Thyroid gland (tissue), 4 donors: Measurements from ENCODE around the gene GLRA1. TPM values are rescaled to one million over a fixed set of nuclear protein-coding genes. Genes with fewer than 3 reads are reported as not detected.
"Not testable (repeated sequence)": the region's sequence is repeated elsewhere in the genome, so short reads cannot be mapped to it uniquely, and the experiment has no call there.

Source experiments
- DNase-seq, 2 donors: peaks; one replicate each; pipeline ENCODE4 v3.0.0-alpha.2; 2019
- H3K27ac ChIP-seq, 3 donors: fragments of 200-600 bp; sonication (generic); 1 replicate in 2 of 3; 2 replicates in 1 of 3; pipeline ENCODE4 v1.5.1; 2016 to 2019; ENCODE audit warnings: mild to moderate bottlenecking in 1 of 3, moderate library complexity in 1 of 3
- H3K27me3 ChIP-seq: fragments of 200-600 bp; sonication (generic); one replicate; pipeline ENCODE4 v1.5.1; 2019
- H3K36me3 ChIP-seq, 2 donors: fragments of 200-600 bp; sonication (generic); one replicate each; pipeline ENCODE4 v1.5.1; 2016 to 2019
- H3K4me1 ChIP-seq, 2 donors: fragments of 200-600 bp; sonication (generic); one replicate each; pipeline ENCODE4 v1.5.1; 2017 to 2019
- H3K4me3 ChIP-seq, 3 donors: fragments of 200-600 bp; sonication (generic); replicated peaks in 1 of 3; 1 replicate in 2 of 3; 2 replicates in 1 of 3; pipeline ENCODE4 v1.5.1; 2016; ENCODE audit warnings: mild to moderate bottlenecking in 1 of 3
- H3K9me3 ChIP-seq: fragments of 200-600 bp; sonication (generic); one replicate; pipeline ENCODE4 v1.5.1; 2017
- CTCF ChIP-seq, 6 experiments: fragments of 200-600 bp in 3 of 6; fragments of 450-650 bp in 3 of 6; sonication (generic) in 3 of 6; IDR thresholded peaks; one replicate each; pipeline ENCODE4 v1.5.1; 2016 to 2019; ENCODE audit warnings: antibody characterized with exemption in 6 of 6, mild to moderate bottlenecking in 2 of 6, inconsistent platforms in 1 of 6, moderate library complexity in 1 of 6
- POLR2A ChIP-seq, 2 donors: fragments of 450-650 bp; IDR thresholded peaks; one replicate each; pipeline ENCODE4 v1.6.1; 2017; ENCODE audit warnings: antibody characterized with exemption in 2 of 2, mild to moderate bottlenecking in 2 of 2, moderate library complexity in 1 of 2
- WGBS, 2 donors: methylation state at CpG; one replicate each; pipeline ENCODE4 v1.1.5; 2017; 5-methylcytosine and 5-hydroxymethylcytosine counted together
- intact Hi-C: fragments of 100-400 bp; cut with DNase I; formaldehyde crosslinking; loops from one replicate; pipeline ENCODE4 v1.15.1; 2023
- total RNA-seq, 4 donors: library from RNA; depleted of rRNA; stranded (reverse); fragments of >200 nt; gene quantifications; one replicate each; pipeline ENCODE4 v1.2.3, GENCODE V29; 2016

Gene GLRA1
- total RNA-seq, 4 donors from 2014 or later, result not detected

GRCh38 chr5:151899399-151899798, 25.3 kb downstream of the GLRA1 start:
- Histone ChIP-seq H3K27ac (no peak overlapping the region), H3K4me1 (peaks cover 0 to 6% of the 10 kb centered on the region in 2 donors), H3K4me3 (no peak overlapping the region), H3K27me3 (no peaks in the 10 kb centered on the region), H3K9me3 (no peaks in the 10 kb centered on the region), H3K36me3 (no peaks in the 10 kb centered on the region)
- 51 to 80% methylated on average over 2 of the region's 2 CpGs for WGBS, 2 donors
- no peak for TF ChIP-seq POLR2A (IDR thresholded peaks at IDR 0.05)
- TF ChIP-seq CTCF (IDR thresholded peaks at IDR 0.05), result no peak
- intact Hi-C loops, result no loop called here
- no peak for DNase-seq

DNA sequence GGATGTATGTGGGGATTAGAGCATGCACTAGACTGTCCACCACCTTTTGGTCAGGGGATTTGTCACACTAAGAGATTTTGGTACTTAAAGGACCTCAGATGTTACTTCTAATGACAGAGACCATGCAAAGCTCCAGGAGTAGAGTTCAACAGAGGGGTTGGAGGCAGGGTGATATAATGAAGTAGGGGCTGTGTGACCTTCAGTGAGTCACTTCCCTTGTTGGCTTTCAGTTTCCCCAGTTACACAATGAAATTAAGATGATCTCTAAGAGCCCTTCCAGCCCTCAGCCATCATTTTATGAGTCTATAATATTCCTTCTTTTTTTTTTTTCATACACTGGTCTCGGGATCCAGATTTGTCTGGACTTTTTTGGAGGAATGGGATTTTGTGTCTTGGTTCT, 26.8 kb downstream of the GLRA1 start:
- peaks cover 0 to 6% of the 10 kb centered on the region in 2 donors for H3K4me1 ChIP-seq
- no peaks in the 10 kb centered on the region for H3K36me3 ChIP-seq
- no peak for DNase-seq
- intact Hi-C loops, result no loop called here
- WGBS, 2 donors, result 95 to 97% methylated on average over 1 of the region's 1 CpG
- no peaks in the 10 kb centered on the region for H3K9me3 ChIP-seq
- no peaks in the 10 kb centered on the region for H3K27me3 ChIP-seq
- TF ChIP-seq POLR2A (IDR thresholded peaks at IDR 0.05) (no peak), CTCF (IDR thresholded peaks at IDR 0.05) (no peak)
- H3K4me3 ChIP-seq, result no peak overlapping the region
- no peak overlapping the region for H3K27ac ChIP-seq

- no peaks in the 10 kb centered on the region for H3K9me3 ChIP-seq
- H3K4me3 ChIP-seq, result no peak overlapping the region
- DNase-seq, result no peak
- peaks cover 0 to 6% of the 10 kb centered on the region in 2 donors for H3K4me1 ChIP-seq
- WGBS, 2 donors, result 88 to 89% methylated on average over 2 of the region's 2 CpGs
- intact Hi-C loops, result no loop called here
- TF ChIP-seq POLR2A (IDR thresholded peaks at IDR 0.05) (no peak), CTCF (IDR thresholded peaks at IDR 0.05) (no peak)
- no peak overlapping the region for H3K27ac ChIP-seq
- H3K36me3 ChIP-seq, result no peaks in the 10 kb centered on the region
- no peaks in the 10 kb centered on the region for H3K27me3 ChIP-seq
Measured at GRCh38 chr5:151897020-151897552, 27.6 kb downstream of the GLRA1 start.

GRCh38 chr5:151896031-151896691, 28.5 kb downstream of the GLRA1 start:
- Histone ChIP-seq H3K4me3 (no peak overlapping the region), H3K27ac (no peak overlapping the region), H3K27me3 (no peaks in the 10 kb centered on the region), H3K36me3 (no peaks in the 10 kb centered on the region), H3K9me3 (no peaks in the 10 kb centered on the region), H3K4me1 (peaks cover 0 to 6% of the 10 kb centered on the region in 2 donors)
- DNase-seq, result peak; percentile 7 to 9
- 27 to 34% methylated on average over 3 of the region's 3 CpGs for WGBS, 2 donors
- intact Hi-C loops, result no loop called here
- no peak for TF ChIP-seq POLR2A (IDR thresholded peaks at IDR 0.05)
- TF ChIP-seq CTCF (IDR thresholded peaks at IDR 0.05), result no peak

GRCh38 chr5:151895660-151896030, 29.0 kb downstream of the GLRA1 start:
- intact Hi-C loops, result no loop called here
- H3K27me3 ChIP-seq, result no peaks in the 10 kb centered on the region
- 46 to 50% methylated on average over 5 of the region's 5 CpGs for WGBS, 2 donors
- H3K36me3 ChIP-seq, result no peaks in the 10 kb centered on the region
- TF ChIP-seq POLR2A (IDR thresholded peaks at IDR 0.05) (no peak), CTCF (IDR thresholded peaks at IDR 0.05) (no peak)
- H3K4me3 ChIP-seq, result no peak overlapping the region
- no peaks in the 10 kb centered on the region for H3K9me3 ChIP-seq
- H3K27ac ChIP-seq, result no peak overlapping the region
- peaks cover 0 to 6% of the 10 kb centered on the region in 2 donors for H3K4me1 ChIP-seq
- DNase-seq, result no peak

DNA sequence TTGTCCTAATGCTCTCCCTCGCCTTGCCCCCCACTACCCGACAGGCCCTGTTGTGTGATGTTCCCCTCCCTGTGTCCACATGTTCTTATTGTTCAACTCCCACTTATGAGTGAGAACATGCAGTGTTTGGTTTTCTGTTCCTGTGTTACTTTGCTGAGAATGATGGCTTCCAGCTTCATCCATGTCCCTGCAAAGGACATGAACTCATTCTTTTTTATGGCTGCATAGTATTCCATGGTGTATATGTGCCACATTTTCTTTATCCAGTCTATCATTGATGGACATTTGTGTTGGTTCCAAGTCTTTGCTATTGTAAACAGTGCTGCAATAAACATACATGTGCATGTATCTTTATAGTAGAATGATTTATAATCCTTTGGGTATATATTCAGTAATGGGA, 31.2 kb downstream of the GLRA1 start:
- H3K4me3 ChIP-seq, intact Hi-C loops, H3K27me3 ChIP-seq, DNase-seq, H3K4me1 ChIP-seq, H3K27ac ChIP-seq, H3K36me3 ChIP-seq, H3K9me3 ChIP-seq: not testable (repeated sequence)
- 95 to 98% methylated on average over 2 of the region's 2 CpGs for WGBS, 2 donors
